HepG2 (cell line): ENCODE results near the gene BASP1. TPM values are rescaled to one million over a fixed set of nuclear protein-coding genes. Genes with fewer than 3 reads are reported as not detected.

Experiments
- ATAC-seq: fragments of 200-7000 bp; cut with Tn5 transposase; 3 replicates; pipeline ENCODE4 v1.9.1; 2020; ENCODE audit warnings: mild to moderate bottlenecking, moderate library complexity
- BruUV-seq: library from RNA; stranded (reverse); fragments of 400-500 nt; replicated peaks from 2 replicates; lab custom pipeline; 2021; lab: Mats Ljungman, UMichigan
- CTCF ChIA-PET: fragments of 300-600 bp; formaldehyde crosslinking; extraction: SDS; loops from one replicate; lab custom pipeline; 2021; ENCODE audit warnings: low total read pairs, inconsistent platforms, low intra/inter-chr PET ratio; lab: Yijun Ruan, JAX
- POLR2A ChIA-PET: fragments of 350-600 bp; sonication (Branson Sonifier 250); formaldehyde crosslinking; loops from one replicate; lab custom pipeline; 2020; ENCODE audit warnings: antibody characterized with exemption, inconsistent platforms; lab: Yijun Ruan, JAX
- DNase-seq: peaks from one replicate; pipeline ENCODE4 v3.0.0-alpha.2; 2015; ENCODE audit warnings: low spot score
- FAIRE-seq: peaks from 3 replicates; lab custom pipeline; 2011; peaks lifted over from hg19 to GRCh38; lab: Jason Lieb, UNC
- H2AFZ ChIP-seq: one replicate; pipeline ENCODE4 v1.6.1; 2011; ENCODE audit warnings: low read length, inconsistent platforms
- H3K27ac ChIP-seq: fragments of 300-600 bp; 3 replicates; pipeline ENCODE4 v1.8.0; 2011; ENCODE audit warnings: mixed run types, mild to moderate bottlenecking, mixed read lengths, low read length, inconsistent platforms; ENCODE audit not compliant: insufficient read depth; ENCODE audit errors: extremely low read length
- H3K27me3 ChIP-seq, 2 experiments: fragments of 200-600 bp in 1 of 2; 2 replicates in 1 of 2; 3 replicates in 1 of 2; pipeline versions ENCODE4 v1.6.0 to v1.8.0; 2011; ENCODE audit warnings: low read length in 2 of 2, mild to moderate bottlenecking in 2 of 2, moderate library complexity in 2 of 2, inconsistent platforms in 1 of 2; ENCODE audit not compliant: insufficient read depth in 2 of 2, control insufficient read depth in 1 of 2
- H3K36me3 ChIP-seq, 2 experiments: fragments of 200-600 bp in 1 of 2; replicated peaks in 1 of 2; 2 replicates in 1 of 2; 3 replicates in 1 of 2; pipeline versions ENCODE4 v1.5.1 to v1.8.0; 2011; ENCODE audit warnings: low read length in 2 of 2, inconsistent platforms in 1 of 2; ENCODE audit not compliant: insufficient read depth in 2 of 2, control insufficient read depth in 1 of 2
- H3K4me1 ChIP-seq: 2 replicates; pipeline ENCODE4 v1.5.1; 2012; ENCODE audit warnings: low read length, inconsistent platforms; ENCODE audit not compliant: insufficient read depth
- H3K4me2 ChIP-seq: 2 replicates; pipeline ENCODE4 v1.6.0; 2011; ENCODE audit warnings: low read depth, low read length, inconsistent platforms
- H3K4me3 ChIP-seq, 3 experiments: fragments of 200-600 bp in 1 of 3; sonication (generic), shearing (Covaris generic) in 1 of 3; replicated peaks in 1 of 3; 2 replicates each; pipeline ENCODE4 v1.5.1; 2011 to 2016; ENCODE audit warnings: low read length in 3 of 3, inconsistent platforms in 2 of 3, low read depth in 2 of 3, mild to moderate bottlenecking in 2 of 3, control low read depth in 1 of 3, mixed read lengths in 1 of 3; ENCODE audit not compliant: insufficient read depth in 1 of 3
- H3K79me2 ChIP-seq: one replicate; pipeline ENCODE4 v1.6.1; 2011; ENCODE audit warnings: low read length, inconsistent platforms; ENCODE audit not compliant: insufficient read depth
- H3K9ac ChIP-seq: 2 replicates; pipeline ENCODE4 v1.6.0; 2011; ENCODE audit warnings: mild to moderate bottlenecking, low read depth, low read length, inconsistent platforms; ENCODE audit not compliant: insufficient read depth
- H3K9me3 ChIP-seq: 2 replicates; pipeline ENCODE4 v1.5.1; 2012; ENCODE audit warnings: mild to moderate bottlenecking, low read length
- H4K20me1 ChIP-seq: 2 replicates; pipeline ENCODE4 v1.6.0; 2011; ENCODE audit warnings: inconsistent platforms, mild to moderate bottlenecking, low read length, moderate library complexity; ENCODE audit not compliant: insufficient read depth
- ARNTL ChIP-seq: sonication (generic); formaldehyde crosslinking; IDR thresholded peaks from 2 replicates; pipeline ENCODE4 v1.4.0; 2020; ENCODE audit warnings: mild to moderate bottlenecking, missing genetic modification reagents
- CREB1 ChIP-seq, 2 experiments: fragments of 450-650 bp in 1 of 2; IDR thresholded peaks; 2 replicates each; pipeline ENCODE4 v1.6.1; 2016 to 2017; ENCODE audit warnings: control low read depth in 1 of 2, mild to moderate bottlenecking in 1 of 2, missing compliant biosample characterization in 1 of 2, missing genetic modification characterization in 1 of 2
- E2F5 ChIP-seq: sonication (generic); formaldehyde crosslinking; conservative IDR thresholded peaks from 2 replicates; pipeline ENCODE4 v1.4.0; 2020; ENCODE audit warnings: missing genetic modification reagents
- FOXP1 ChIP-seq, 2 experiments: fragments of 450-650 bp in 1 of 2; IDR thresholded peaks; 2 replicates each; pipeline ENCODE4 v1.6.1; 2017 to 2018; ENCODE audit warnings: antibody characterized with exemption in 1 of 2
- GFI1 ChIP-seq: sonication (generic); formaldehyde crosslinking; IDR thresholded peaks from 2 replicates; pipeline ENCODE4 v1.5.0; 2020; ENCODE audit warnings: missing genetic modification reagents, mild to moderate bottlenecking, borderline replicate concordance
- HOXA3 ChIP-seq: sonication (generic); formaldehyde crosslinking; IDR thresholded peaks from 2 replicates; pipeline ENCODE4 v1.5.0; 2020; ENCODE audit warnings: missing genetic modification reagents
- MATR3 ChIP-seq: sonication (generic); formaldehyde crosslinking; IDR thresholded peaks from 2 replicates; pipeline ENCODE4 v1.4.0; 2020; ENCODE audit warnings: missing genetic modification reagents
- MLXIP ChIP-seq: sonication (generic); formaldehyde crosslinking; IDR thresholded peaks from 2 replicates; pipeline ENCODE4 v1.9.0; 2021; ENCODE audit warnings: missing genetic modification reagents, borderline replicate concordance
- MZF1 ChIP-seq: sonication (generic); formaldehyde crosslinking; IDR thresholded peaks from 2 replicates; pipeline ENCODE4 v1.8.1; 2023; ENCODE audit warnings: mild to moderate bottlenecking, missing genetic modification reagents, borderline replicate concordance
- TCF7 ChIP-seq: sonication (generic); IDR thresholded peaks from 2 replicates; pipeline ENCODE4 v1.6.1; 2016; ENCODE audit warnings: antibody characterized with exemption, low read depth
- TFAP4 ChIP-seq: sonication (generic); IDR thresholded peaks from 2 replicates; pipeline ENCODE4 v1.6.1; 2016; ENCODE audit warnings: low read depth, borderline replicate concordance
- XRCC5 ChIP-seq: fragments of 200-400 bp; formaldehyde crosslinking; optimal IDR thresholded peaks from 2 replicates; pipeline ENCODE3; 2017; ENCODE audit warnings: mild to moderate bottlenecking, low read length
- ZEB1 ChIP-seq: IDR thresholded peaks from 2 replicates; pipeline ENCODE4 v1.6.1; 2012; ENCODE audit warnings: mild to moderate bottlenecking, low read depth, inconsistent platforms; ENCODE audit not compliant: insufficient replicate concordance
- ZNF205 ChIP-seq: IDR thresholded peaks from 2 replicates; pipeline ENCODE4 v1.6.1; 2018; ENCODE audit warnings: missing biosample characterization, missing genetic modification reagents
- ZNF558 ChIP-seq: sonication (generic); formaldehyde crosslinking; IDR thresholded peaks from 2 replicates; pipeline ENCODE4 v1.9.0; 2022; ENCODE audit warnings: mild to moderate bottlenecking, missing genetic modification reagents, borderline replicate concordance
- ZNF670 ChIP-seq: sonication (generic); formaldehyde crosslinking; IDR thresholded peaks from 2 replicates; pipeline ENCODE4 v1.8.0; 2022; ENCODE audit warnings: mild to moderate bottlenecking, missing genetic modification reagents, borderline replicate concordance
- ZNF75D ChIP-seq: sonication (generic); formaldehyde crosslinking; IDR thresholded peaks from 2 replicates; pipeline ENCODE4 v1.8.1; 2023; ENCODE audit warnings: missing genetic modification reagents, mild to moderate bottlenecking, borderline replicate concordance
- WGBS: methylation state at CpG from one replicate; pipeline ENCODE4 v1.1.6; 2017; ENCODE audit warnings: low lambda C conversion rate; 5-methylcytosine and 5-hydroxymethylcytosine counted together
- in situ Hi-C: cut with HindIII; loops from 2 replicates; pipeline ENCODE4 v1.10.0; 2017; ENCODE audit warnings: low pct_unique_long_range_greater_than_20kb; ENCODE audit not compliant: extremely low pct_ligation_motif_present
- intact Hi-C: fragments of 100-400 bp; cut with micrococcal nuclease; formaldehyde crosslinking; loops from one replicate; pipeline ENCODE4 v1.10.0; 2022; ENCODE audit not compliant: unreplicated experiment
- polyA plus RNA-seq, 8 experiments: library from polyadenylated mRNA; depleted of rRNA in 3 of 8; stranded (reverse) in 7 of 8; unstranded in 1 of 8; fragments of >200 nt; fragmentation: Illumina TruSeq in 4 of 8; extraction: Trizol in 4 of 8; gene quantifications; 2 replicates each; pipeline versions ENCODE4 v1.2.1 to v1.2.3, GENCODE V29; 2011 to 2016; ENCODE audit warnings: low read depth in 4 of 8, missing spikeins in 1 of 8, mixed read lengths in 1 of 8; ENCODE audit not compliant: insufficient read depth in 1 of 8
- total RNA-seq, 5 experiments: library from RNA; depleted of rRNA; stranded (reverse); fragments of >200 nt; fragmentation: Illumina TruSeq; extraction: Trizol; gene quantifications; 2 replicates each; pipeline ENCODE4 v1.2.3, GENCODE V29; 2016; ENCODE audit warnings: low read depth in 1 of 5
- TF ChIP-seq, protein P1 (sequence below): sonication (generic); formaldehyde crosslinking; IDR thresholded peaks from 2 replicates; pipeline ENCODE4 v1.8.0; 2022; ENCODE audit warnings: missing genetic modification reagents, mild to moderate bottlenecking, moderate library complexity, borderline replicate concordance

Gene BASP1
- total and polyA plus RNA-seq, 2 of the 13 experiments (the other 11 are each of a cell fraction or from before 2014, with no cell fraction given), result 0.04 TPM; not detected in 1

- H3K4me3 ChIP-seq, result no peak overlapping the region
- no peaks in the 10 kb centered on the region; a peak in 1 of 5 replicates for H3K27me3 ChIP-seq
- DNase-seq (no peak), FAIRE-seq (no peak), ATAC-seq (no peak)
- in situ Hi-C loops (no loop called here), intact Hi-C loops (no loop called here)
- no peak overlapping the region for H2AFZ ChIP-seq
- H3K27ac ChIP-seq, result no peak overlapping the region
- POLR2A ChIA-PET, result no interaction called here
- H3K36me3 ChIP-seq, result no peaks in the 10 kb centered on the region
- CTCF ChIA-PET, result no interaction called here
- no peaks in the 10 kb centered on the region for H4K20me1 ChIP-seq
- H3K4me2 ChIP-seq, result no peak overlapping the region
- no peaks in the 10 kb centered on the region for H3K79me2 ChIP-seq
- no peaks in the 10 kb centered on the region for H3K4me1 ChIP-seq
- H3K9ac ChIP-seq, result no peak overlapping the region
- BruUV-seq, result no TSS peak
- 0% methylated on average over 3 of the region's 3 CpGs for WGBS
- H3K9me3 ChIP-seq, result no peaks in the 10 kb centered on the region
- TF ChIP-seq ARNTL, result no peak
- no peak for TF ChIP-seq MZF1 (CRISPR knock-in tag)
- no peak for TF ChIP-seq MATR3 (CRISPR knock-in tag)
- no peak for TF ChIP-seq ZNF558
- no peak for TF ChIP-seq GFI1 (CRISPR knock-in tag)
- TF ChIP-seq ZEB1, result no peak
- TF ChIP-seq ZNF670, result no peak
- no peak for TF ChIP-seq E2F5 (CRISPR knock-in tag)
- no peak for TF ChIP-seq CREB1 (IDR thresholded peaks at IDR 0.05)
- TF ChIP-seq CREB1 (CRISPR knock-in tag; IDR thresholded peaks at IDR 0.05), result no peak
- TF ChIP-seq ZNF205, result no peak
- TF ChIP-seq TFAP4, result no peak
- no peak for TF ChIP-seq FOXP1 (IDR thresholded peaks at IDR 0.05)
- no peak for TF ChIP-seq FOXP1 (CRISPR knock-in tag; IDR thresholded peaks at IDR 0.05)
- no peak for TF ChIP-seq HOXA3 (CRISPR knock-in tag)
- TF ChIP-seq TCF7, result no peak
- no peak for TF ChIP-seq XRCC5
- TF ChIP-seq, protein P1, sequence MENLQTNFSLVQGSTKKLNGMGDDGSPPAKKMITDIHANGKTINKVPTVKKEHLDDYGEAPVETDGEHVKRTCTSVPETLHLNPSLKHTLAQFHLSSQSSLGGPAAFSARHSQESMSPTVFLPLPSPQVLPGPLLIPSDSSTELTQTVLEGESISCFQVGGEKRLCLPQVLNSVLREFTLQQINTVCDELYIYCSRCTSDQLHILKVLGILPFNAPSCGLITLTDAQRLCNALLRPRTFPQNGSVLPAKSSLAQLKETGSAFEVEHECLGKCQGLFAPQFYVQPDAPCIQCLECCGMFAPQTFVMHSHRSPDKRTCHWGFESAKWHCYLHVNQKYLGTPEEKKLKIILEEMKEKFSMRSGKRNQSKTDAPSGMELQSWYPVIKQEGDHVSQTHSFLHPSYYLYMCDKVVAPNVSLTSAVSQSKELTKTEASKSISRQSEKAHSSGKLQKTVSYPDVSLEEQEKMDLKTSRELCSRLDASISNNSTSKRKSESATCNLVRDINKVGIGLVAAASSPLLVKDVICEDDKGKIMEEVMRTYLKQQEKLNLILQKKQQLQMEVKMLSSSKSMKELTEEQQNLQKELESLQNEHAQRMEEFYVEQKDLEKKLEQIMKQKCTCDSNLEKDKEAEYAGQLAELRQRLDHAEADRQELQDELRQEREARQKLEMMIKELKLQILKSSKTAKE (CRISPR knock-in tag), result no peak
- TF ChIP-seq ZNF75D (CRISPR knock-in tag), result no peak
- TF ChIP-seq MLXIP (CRISPR knock-in tag), result no peak
These were observed 71.1 kb downstream of the BASP1 start for GRCh38 chr5:17288570-17288969.
